Activated naive CD4-positive, alpha-beta T cell treated with anti-CD3 and anti-CD28 coated beads for 36 hours (primary cell): ENCODE data around the gene TRHDE. TPM values are rescaled to one million over a fixed set of nuclear protein-coding genes. Genes with fewer than 3 reads are reported as not detected.

Experiments used
- CTCF ChIA-PET: fragments of 350-600 bp; sonication (Branson Sonifier 250); formaldehyde crosslinking; loops from one replicate; lab custom pipeline; 2021; ENCODE audit warnings: antibody characterized with exemption; lab: Charles Lee
- DNase-seq: peaks from one replicate; pipeline ENCODE4 v3.0.0-alpha.2; 2020
- H3K27ac Mint-ChIP-seq: one replicate; pipeline ENCODE4 v1.8.0; 2021; ENCODE audit warnings: mild to moderate bottlenecking, mixed read lengths
- H3K27me3 Mint-ChIP-seq: one replicate; pipeline ENCODE4 v1.8.0; 2021; ENCODE audit warnings: low read depth, mixed read lengths
- H3K36me3 Mint-ChIP-seq: one replicate; pipeline ENCODE4 v1.8.0; 2021; ENCODE audit warnings: low read depth, mixed read lengths
- H3K4me1 Mint-ChIP-seq: one replicate; pipeline ENCODE4 v1.8.0; 2021; ENCODE audit warnings: low read depth, mixed read lengths
- H3K4me3 Mint-ChIP-seq: one replicate; pipeline ENCODE4 v1.8.0; 2021; ENCODE audit warnings: mild to moderate bottlenecking, moderate library complexity, mixed read lengths
- H3K9me3 Mint-ChIP-seq: one replicate; pipeline ENCODE4 v1.8.0; 2021; ENCODE audit warnings: mixed read lengths
- intact Hi-C: fragments of 100-400 bp; cut with micrococcal nuclease; formaldehyde crosslinking; loops from one replicate; pipeline ENCODE4 v1.15.1; 2023
- total RNA-seq, 2 experiments: library from RNA; stranded (reverse); gene quantifications; one replicate each; pipeline ENCODE4 v1.2.3, GENCODE V29; 2021

The TRHDE gene
- total RNA-seq, 2 experiments from 2014 or later, result not detected

DNA sequence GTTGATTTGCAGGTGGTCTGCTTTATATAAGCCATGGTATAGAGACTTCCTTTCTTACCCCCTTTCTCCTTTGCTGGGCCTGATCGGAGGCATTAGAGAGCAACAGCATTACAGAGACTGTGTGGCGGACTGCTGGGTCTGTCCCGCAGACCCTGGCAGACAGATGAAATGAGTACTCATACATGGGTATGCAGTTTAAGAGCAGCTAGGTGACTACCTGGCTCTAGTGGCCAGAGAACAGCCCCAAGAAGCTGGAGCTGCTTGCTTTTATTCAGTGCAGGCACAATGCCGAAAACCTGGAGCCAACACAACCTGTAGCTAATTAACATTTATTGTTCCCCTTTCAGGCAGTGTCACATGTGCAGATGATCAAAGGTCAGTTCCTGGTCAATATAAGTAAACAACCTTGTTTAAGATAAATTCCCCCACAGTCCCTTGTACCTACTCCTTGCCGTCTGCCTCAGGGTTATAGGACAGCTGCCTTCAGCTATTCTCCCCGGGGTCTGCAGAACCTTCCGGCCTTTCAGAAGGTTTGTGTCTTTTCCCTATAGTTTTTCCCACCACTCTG lies 160.0 kb downstream of the TRHDE start:
- Mint-ChIP-seq H3K36me3 (no peaks in the 10 kb centered on the region), H3K9me3 (peaks cover 4% of the 10 kb centered on the region), H3K27ac (no peak overlapping the region), H3K4me3 (no peak overlapping the region), H3K27me3 (no peaks in the 10 kb centered on the region), H3K4me1 (no peaks in the 10 kb centered on the region)
- intact Hi-C loops, result no loop called here
- no peak for DNase-seq
- CTCF ChIA-PET, result no interaction called here

DNA sequence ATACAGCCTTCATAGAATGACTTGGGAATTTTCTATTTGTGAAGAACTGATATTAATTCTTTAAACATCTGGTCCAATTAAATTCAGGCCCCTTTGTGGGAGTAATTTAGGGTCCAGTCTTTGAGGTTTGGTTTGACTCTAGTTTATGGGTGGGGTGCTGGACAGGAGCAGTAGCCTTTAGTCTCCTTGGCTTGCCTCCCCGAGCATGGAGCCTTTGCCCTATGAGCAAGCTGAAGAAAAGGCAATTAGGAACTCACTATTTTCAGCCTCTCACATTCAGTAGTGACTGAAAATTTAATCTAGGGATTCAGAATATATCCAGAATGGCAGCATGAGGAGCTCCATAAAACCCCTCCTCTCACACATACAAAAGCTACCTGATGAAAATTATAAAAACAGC lies 161.1 kb downstream of the TRHDE start:
- no peak overlapping the region for H3K4me3 Mint-ChIP-seq
- H3K27ac Mint-ChIP-seq, result no peak overlapping the region
- H3K4me1 Mint-ChIP-seq, result no peaks in the 10 kb centered on the region
- H3K9me3 Mint-ChIP-seq, result peaks cover 4% of the 10 kb centered on the region
- H3K36me3 Mint-ChIP-seq, result no peaks in the 10 kb centered on the region
- H3K27me3 Mint-ChIP-seq, result no peaks in the 10 kb centered on the region
- no peak for DNase-seq
- intact Hi-C loops, result no loop called here
- CTCF ChIA-PET, result interaction anchor here (0.6 kb wide), 1 partner anchor 262 kb away, joined by 3 read pairs; no protein-coding TSS in a partner anchor

DNA sequence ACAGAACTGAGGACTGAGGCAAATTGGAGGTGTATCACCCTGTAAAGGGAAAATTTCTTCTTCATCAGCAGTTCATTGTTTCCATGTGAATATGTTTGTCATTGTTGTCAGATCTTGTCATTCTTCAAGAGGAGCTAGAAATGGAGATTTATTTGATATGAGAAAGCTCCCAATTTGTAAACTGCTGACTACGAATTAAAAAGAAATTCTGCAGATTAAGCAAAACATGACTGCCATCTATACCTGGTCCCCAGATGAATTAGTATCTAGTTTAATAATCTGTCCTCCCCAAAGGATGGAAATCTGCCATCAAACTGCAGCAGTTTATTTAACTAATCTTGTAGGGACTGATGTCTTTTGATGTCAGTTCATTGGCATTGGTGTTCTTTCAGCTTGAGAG lies 162.8 kb downstream of the TRHDE start:
- Mint-ChIP-seq H3K4me3 (no peak overlapping the region), H3K9me3 (peaks cover 3% of the 10 kb centered on the region), H3K27ac (no peak overlapping the region), H3K4me1 (no peaks in the 10 kb centered on the region), H3K27me3 (no peaks in the 10 kb centered on the region), H3K36me3 (no peaks in the 10 kb centered on the region)
- DNase-seq, result no peak
- CTCF ChIA-PET, result no interaction called here
- intact Hi-C loops, result no loop called here

DNA sequence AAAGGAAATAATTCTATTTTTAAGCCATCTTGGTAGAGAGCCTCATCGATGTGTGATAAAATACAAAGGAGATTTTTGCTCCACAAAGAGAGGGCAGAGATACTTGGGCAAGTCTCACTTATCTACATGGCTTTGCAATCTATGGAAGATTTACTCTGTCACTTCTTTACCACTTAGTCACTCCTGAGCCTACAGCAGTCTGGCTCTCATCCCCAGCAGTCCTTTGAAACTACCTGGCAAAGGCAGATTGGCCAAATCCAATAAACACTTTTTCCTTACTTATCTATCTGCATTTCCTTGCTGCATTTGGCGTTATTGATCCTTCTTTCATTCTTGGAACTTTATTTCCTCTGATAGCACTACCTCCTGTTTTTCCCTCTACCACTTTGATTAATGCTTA lies 170.0 kb downstream of the TRHDE start:
- peaks cover 8% of the 10 kb centered on the region for H3K9me3 Mint-ChIP-seq
- no peak for DNase-seq
- no peak overlapping the region for H3K4me3 Mint-ChIP-seq
- CTCF ChIA-PET, result no interaction called here
- no peak overlapping the region for H3K27ac Mint-ChIP-seq
- no peaks in the 10 kb centered on the region for H3K27me3 Mint-ChIP-seq
- H3K4me1 Mint-ChIP-seq, result no peaks in the 10 kb centered on the region
- intact Hi-C loops, result no loop called here
- H3K36me3 Mint-ChIP-seq, result no peaks in the 10 kb centered on the region

DNA sequence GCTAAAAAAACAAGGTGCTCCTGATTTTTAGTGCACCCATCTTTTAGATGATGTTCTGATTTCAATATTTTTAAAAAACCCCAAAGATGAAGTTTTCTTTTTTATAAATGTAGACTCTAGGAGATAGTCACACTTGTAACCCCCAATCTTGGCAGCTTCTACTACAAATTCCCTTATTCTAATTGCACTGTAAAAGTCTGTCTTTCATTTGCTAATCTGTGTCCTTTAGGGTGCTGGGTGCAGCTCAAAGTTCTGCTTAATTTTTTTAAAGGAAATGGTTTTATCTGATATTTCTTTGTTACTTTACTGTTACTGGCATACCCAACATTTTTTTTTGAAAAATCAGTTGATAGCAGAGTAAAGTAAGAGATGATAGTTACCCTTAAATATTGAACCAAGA lies 172.0 kb downstream of the TRHDE start:
- no peak for DNase-seq
- peaks cover 4% of the 10 kb centered on the region for H3K9me3 Mint-ChIP-seq
- no peaks in the 10 kb centered on the region for H3K36me3 Mint-ChIP-seq
- CTCF ChIA-PET, result no interaction called here
- no peaks in the 10 kb centered on the region for H3K27me3 Mint-ChIP-seq
- H3K4me3 Mint-ChIP-seq, result no peak overlapping the region
- intact Hi-C loops, result no loop called here
- H3K4me1 Mint-ChIP-seq, result no peaks in the 10 kb centered on the region
- H3K27ac Mint-ChIP-seq, result no peak overlapping the region

DNA sequence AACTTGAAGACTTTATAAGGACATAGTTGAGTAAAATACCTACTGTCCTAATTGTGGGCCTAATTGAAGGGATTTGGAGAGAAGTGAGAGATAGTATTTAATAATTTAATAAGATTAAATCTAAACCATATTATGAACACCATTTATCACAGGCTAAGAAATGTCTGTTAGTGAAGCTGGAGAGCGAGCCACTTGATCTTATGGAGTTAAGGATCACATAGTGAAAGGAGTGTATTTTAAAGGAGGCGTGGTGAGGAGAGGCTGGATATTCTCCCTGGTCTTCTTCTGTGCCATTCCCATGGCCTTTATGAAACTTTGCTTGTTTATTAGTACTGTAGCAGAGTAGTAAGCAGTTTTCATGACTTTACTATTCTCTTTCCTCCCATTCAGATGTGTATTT lies 172.4 kb downstream of the TRHDE start:
- Mint-ChIP-seq H3K27ac (no peak overlapping the region), H3K4me1 (no peaks in the 10 kb centered on the region), H3K27me3 (no peaks in the 10 kb centered on the region), H3K36me3 (no peaks in the 10 kb centered on the region), H3K9me3 (peaks cover 4% of the 10 kb centered on the region), H3K4me3 (no peak overlapping the region)
- DNase-seq, result no peak
- intact Hi-C loops, result no loop called here
- CTCF ChIA-PET, result no interaction called here

DNA sequence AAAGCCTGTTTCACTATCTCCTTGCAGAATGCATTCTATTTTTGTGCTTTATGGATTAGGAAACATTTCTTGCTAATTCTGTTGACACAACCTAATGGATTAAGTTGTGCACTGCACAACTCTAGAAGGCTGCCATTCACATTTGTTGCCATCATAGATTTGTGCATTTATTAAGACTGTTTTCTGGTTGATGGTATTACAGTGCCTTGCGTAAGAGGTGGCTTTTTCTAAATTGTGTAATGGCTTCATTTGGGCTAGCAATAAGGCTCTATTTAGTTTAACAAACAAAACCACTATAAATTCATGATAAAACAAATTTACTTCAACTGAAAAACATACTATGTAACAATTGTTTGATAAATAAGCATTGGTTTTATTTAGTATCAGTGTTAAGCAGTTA lies 175.9 kb downstream of the TRHDE start:
- Mint-ChIP-seq H3K36me3 (no peaks in the 10 kb centered on the region), H3K27me3 (no peaks in the 10 kb centered on the region), H3K27ac (no peak overlapping the region)

DNA sequence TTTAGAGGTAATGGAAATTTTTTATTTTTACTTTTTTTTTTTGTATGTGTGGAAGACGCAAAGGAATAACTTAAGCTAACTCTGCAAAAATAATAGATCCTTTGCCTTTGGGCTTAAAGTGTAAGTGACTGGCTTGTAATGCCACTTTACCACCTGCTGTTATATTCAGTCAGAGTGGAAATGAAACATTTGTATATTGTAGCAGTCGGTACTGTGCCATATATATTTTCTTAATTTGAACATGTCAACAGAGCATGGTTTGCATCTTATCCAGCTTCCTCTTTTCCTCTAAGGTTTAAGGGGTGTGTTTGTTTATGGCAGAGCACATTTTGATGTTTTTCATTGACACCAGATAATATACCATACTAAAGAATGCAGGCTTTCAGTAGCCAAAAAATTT lies 176.6 kb downstream of the TRHDE start:
- intact Hi-C loops, result no loop called here
- H3K36me3 Mint-ChIP-seq, result no peaks in the 10 kb centered on the region
- CTCF ChIA-PET, result no interaction called here

More for the DNA sequence above, 175.9 kb downstream of the TRHDE start:
- intact Hi-C loops, result no loop called here
- DNase-seq, result no peak
- Mint-ChIP-seq H3K9me3 (peaks cover 8% of the 10 kb centered on the region), H3K4me1 (no peaks in the 10 kb centered on the region), H3K4me3 (no peak overlapping the region)
- CTCF ChIA-PET, result no interaction called here

DNA sequence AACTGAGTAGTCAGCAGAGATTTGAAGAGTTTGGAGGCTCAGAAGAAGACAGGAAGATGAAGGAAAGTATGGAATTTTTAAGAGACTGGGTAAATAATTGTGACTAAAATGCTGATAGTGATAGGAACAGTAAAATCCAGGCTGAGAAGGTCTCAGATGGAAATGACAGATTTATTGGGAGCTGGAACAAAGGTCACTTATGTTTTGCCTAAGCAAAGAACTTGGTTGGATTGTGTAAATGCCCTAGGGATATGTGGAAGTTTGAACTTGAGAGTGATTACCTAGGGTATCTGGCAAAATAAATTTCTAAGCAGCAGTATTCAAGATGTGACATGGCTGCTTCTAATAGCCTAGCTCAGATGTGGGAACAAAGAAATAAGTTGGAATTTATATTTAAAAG lies 180.9 kb downstream of the TRHDE start:
- Mint-ChIP-seq H3K27ac (no peak overlapping the region), H3K27me3 (no peaks in the 10 kb centered on the region), H3K4me3 (no peak overlapping the region), H3K9me3 (peaks cover 5% of the 10 kb centered on the region), H3K36me3 (no peaks in the 10 kb centered on the region), H3K4me1 (no peaks in the 10 kb centered on the region)
- no peak for DNase-seq
- CTCF ChIA-PET, result no interaction called here
- intact Hi-C loops, result no loop called here

More for the DNA sequence above, 176.6 kb downstream of the TRHDE start:
- Mint-ChIP-seq H3K27me3 (no peaks in the 10 kb centered on the region), H3K4me3 (no peak overlapping the region), H3K9me3 (peaks cover 8% of the 10 kb centered on the region), H3K4me1 (no peaks in the 10 kb centered on the region), H3K27ac (no peak overlapping the region)
- DNase-seq, result no peak

DNA sequence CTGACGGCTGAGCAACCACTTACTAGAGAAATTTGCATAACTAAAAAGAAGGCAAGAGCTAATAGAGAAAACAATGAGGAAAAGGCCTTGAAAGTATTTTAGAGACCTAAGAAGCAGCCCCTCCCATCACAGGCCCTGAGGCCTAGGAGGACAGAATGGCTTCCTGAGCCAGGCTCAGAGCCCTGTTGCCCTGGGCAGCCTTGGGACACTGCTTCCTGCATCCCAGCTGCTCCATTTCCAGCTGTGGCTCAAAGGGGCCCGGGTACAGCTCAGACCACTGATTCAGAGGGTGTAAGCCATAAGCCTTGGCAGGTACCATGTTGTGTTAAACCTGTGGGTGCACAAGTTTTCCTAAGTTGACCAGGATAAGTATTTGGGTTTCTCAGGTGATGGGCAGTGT lies 181.4 kb downstream of the TRHDE start:
- Mint-ChIP-seq H3K4me3 (no peak overlapping the region), H3K9me3 (peaks cover 5% of the 10 kb centered on the region), H3K36me3 (no peaks in the 10 kb centered on the region), H3K27ac (no peak overlapping the region), H3K27me3 (no peaks in the 10 kb centered on the region), H3K4me1 (no peaks in the 10 kb centered on the region)
- no peak for DNase-seq
- CTCF ChIA-PET, result no interaction called here
- intact Hi-C loops, result no loop called here

DNA sequence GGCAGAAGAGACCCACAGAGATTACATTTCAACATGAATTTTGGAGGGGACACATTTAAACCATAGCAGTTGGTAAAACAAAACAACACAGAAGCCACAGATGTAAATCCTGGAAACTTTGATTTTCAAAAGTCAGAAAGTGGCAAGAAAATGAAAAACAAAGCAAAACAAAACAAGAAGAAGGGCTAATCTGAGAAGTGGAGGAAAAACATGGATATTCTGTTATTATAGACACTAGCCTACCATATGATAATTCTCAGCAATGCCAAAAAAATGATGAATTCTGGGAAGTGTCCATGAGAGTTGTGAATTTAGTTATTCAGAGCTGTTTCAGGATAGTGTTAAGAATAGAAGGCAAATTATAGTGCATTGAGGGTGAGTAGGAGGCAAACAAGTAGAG lies 192.3 kb downstream of the TRHDE start:
- Mint-ChIP-seq H3K27ac (no peak overlapping the region), H3K9me3 (peaks cover 2% of the 10 kb centered on the region), H3K27me3 (no peaks in the 10 kb centered on the region), H3K4me1 (no peaks in the 10 kb centered on the region), H3K36me3 (no peaks in the 10 kb centered on the region), H3K4me3 (no peak overlapping the region)
- no peak for DNase-seq
- CTCF ChIA-PET, result no interaction called here
- intact Hi-C loops, result no loop called here

DNA sequence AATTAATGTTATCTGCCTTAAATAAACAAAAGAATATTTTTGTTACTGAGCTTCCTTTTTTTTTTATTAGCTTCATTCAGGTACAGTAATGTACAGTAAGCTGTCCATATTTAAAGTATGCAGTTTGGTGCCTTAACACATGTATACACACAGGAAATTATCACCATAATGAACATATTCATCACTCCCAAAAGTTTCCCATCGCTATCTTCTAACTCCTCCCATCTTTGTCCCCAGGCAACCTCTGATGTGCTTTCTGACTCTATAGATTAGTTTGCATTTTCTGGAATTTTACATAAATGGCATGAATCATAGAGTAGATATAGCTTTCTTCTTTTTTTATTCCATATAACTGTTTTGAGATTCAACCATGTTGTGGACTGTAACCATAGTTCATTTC lies 193.0 kb downstream of the TRHDE start:
- Mint-ChIP-seq H3K4me3 (no peak overlapping the region), H3K27me3 (no peaks in the 10 kb centered on the region), H3K36me3 (no peaks in the 10 kb centered on the region), H3K9me3 (peaks cover 2% of the 10 kb centered on the region), H3K4me1 (no peaks in the 10 kb centered on the region), H3K27ac (no peak overlapping the region)
- no peak for DNase-seq
- intact Hi-C loops, result no loop called here
- CTCF ChIA-PET, result no interaction called here

DNA sequence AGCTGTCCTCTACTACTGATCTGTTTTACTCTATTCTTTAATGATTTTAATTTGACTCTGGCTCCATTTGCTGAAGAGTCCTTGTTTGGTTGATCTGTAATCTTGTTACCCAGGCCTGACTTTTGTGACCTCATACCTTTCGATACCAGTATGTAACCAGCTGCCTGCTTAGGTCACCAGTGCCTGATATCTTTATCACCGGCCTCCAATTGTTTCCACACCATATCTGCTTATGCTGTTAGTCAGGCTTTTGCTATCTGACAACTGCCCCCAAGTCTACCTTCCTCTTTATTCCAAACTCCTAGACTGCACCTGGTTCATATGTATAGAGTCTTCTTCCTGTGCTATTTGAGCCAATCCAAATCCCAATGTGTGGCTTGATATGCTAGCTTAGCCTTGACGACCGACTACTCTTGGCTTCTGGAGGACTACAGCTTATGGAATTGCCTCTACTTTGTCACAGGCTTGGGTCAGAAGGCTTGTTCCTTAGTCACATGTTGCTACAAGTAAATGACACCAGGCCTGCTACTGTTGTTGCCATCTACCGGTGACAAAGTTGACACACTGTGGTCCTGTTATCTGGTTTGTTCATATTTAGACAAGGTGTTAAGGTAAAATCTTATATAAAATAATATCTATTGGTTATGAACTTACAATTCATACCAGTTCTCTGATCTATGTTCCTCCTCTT lies 193.9 kb downstream of the TRHDE start:
- no peaks in the 10 kb centered on the region for H3K36me3 Mint-ChIP-seq
- no peak overlapping the region for H3K4me3 Mint-ChIP-seq

More for the DNA sequence above, 193.9 kb downstream of the TRHDE start:
- H3K27me3 Mint-ChIP-seq, result no peaks in the 10 kb centered on the region
- no peaks in the 10 kb centered on the region for H3K4me1 Mint-ChIP-seq
- H3K9me3 Mint-ChIP-seq, result peaks cover 2% of the 10 kb centered on the region
- CTCF ChIA-PET, result no interaction called here
- no peak for DNase-seq
- no peak overlapping the region for H3K27ac Mint-ChIP-seq
- intact Hi-C loops, result no loop called here
